K562 (cell line): ENCODE measurements around the gene AGBL1. TPM values are rescaled to one million over a fixed set of nuclear protein-coding genes. Genes with fewer than 3 reads are reported as not detected.

ENCODE experiments used
- ATAC-seq: fragments of 200-7000 bp; cut with Tn5 transposase; 3 replicates; pipeline ENCODE4 v1.9.1; 2020; ENCODE audit warnings: moderate library complexity
- BruUV-seq: library from RNA; stranded (reverse); fragments of 400-500 nt; replicated peaks from 2 replicates; lab custom pipeline; 2021; lab: Mats Ljungman, UMichigan
- CTCF ChIA-PET: fragments of 300-600 bp; formaldehyde crosslinking; extraction: SDS; loops from one replicate; lab custom pipeline; 2021; ENCODE audit warnings: low intra/inter-chr PET ratio; lab: Yijun Ruan, JAX
- POLR2A ChIA-PET: fragments of 300-600, 350-650 bp; sonication (Branson Sonifier 250); formaldehyde crosslinking; extraction: SDS; loops from one replicate; lab custom pipeline; 2021; ENCODE audit warnings: antibody characterized with exemption, inconsistent platforms; lab: Yijun Ruan, JAX
- DNase-seq, 4 experiments: peaks; one replicate each; pipeline versions ENCODE4 v3.0.0 to v3.0.0-alpha.2; 2011 to 2018; ENCODE audit warnings: low spot score in 3 of 4, mixed read lengths in 3 of 4; ENCODE audit errors: extremely low read depth in 1 of 4
- FAIRE-seq: peaks from 2 replicates; lab custom pipeline; 2011; peaks lifted over from hg19 to GRCh38; lab: Jason Lieb, UNC
- H2AFZ ChIP-seq: 2 replicates; pipeline ENCODE4 v1.6.0; 2011; ENCODE audit warnings: low read depth, low read length, control low read depth, inconsistent platforms
- H3K27ac ChIP-seq: fragments of 200-600 bp; 3 replicates; pipeline ENCODE4 v1.8.0; 2011; ENCODE audit warnings: low read depth, mild to moderate bottlenecking, control low read depth, inconsistent platforms, low read length, moderate library complexity, mixed read lengths; ENCODE audit errors: extremely low read depth
- H3K27me3 ChIP-seq, 2 experiments: fragments of 300-600 bp in 1 of 2; 2 replicates in 1 of 2; 3 replicates in 1 of 2; pipeline versions ENCODE4 v1.6.0 to v1.8.0; 2011; ENCODE audit warnings: inconsistent platforms in 2 of 2, low read length in 2 of 2, mild to moderate bottlenecking in 1 of 2, mixed read lengths in 1 of 2, moderate library complexity in 1 of 2; ENCODE audit not compliant: control insufficient read depth in 2 of 2, insufficient read depth in 2 of 2
- H3K36me3 ChIP-seq: fragments of 300-600 bp; 3 replicates; pipeline ENCODE4 v1.8.0; 2011; ENCODE audit warnings: mild to moderate bottlenecking, low read length, inconsistent platforms; ENCODE audit not compliant: control insufficient read depth, insufficient read depth
- H3K4me1 ChIP-seq, 2 experiments: fragments of 200-600 bp in 1 of 2; replicated peaks in 1 of 2; 2 replicates in 1 of 2; 3 replicates in 1 of 2; pipeline versions ENCODE4 v1.5.1 to v1.8.0; 2011; ENCODE audit warnings: inconsistent platforms in 2 of 2, low read length in 2 of 2, mild to moderate bottlenecking in 1 of 2, mixed read lengths in 1 of 2, moderate library complexity in 1 of 2; ENCODE audit not compliant: control insufficient read depth in 2 of 2, insufficient read depth in 2 of 2
- H3K4me2 ChIP-seq: 2 replicates; pipeline ENCODE4 v1.6.1; 2011; ENCODE audit warnings: low read length, control low read depth, inconsistent platforms, mixed read lengths; ENCODE audit not compliant: insufficient read depth
- H3K4me3 ChIP-seq: fragments of 200-600 bp; sonication (generic), shearing (Covaris generic); 2 replicates; pipeline ENCODE4 v1.5.1; 2016; ENCODE audit warnings: control low read depth, inconsistent platforms
- H3K79me2 ChIP-seq: fragments of 200-600 bp; 3 replicates; pipeline ENCODE4 v1.8.0; 2011; ENCODE audit warnings: low read length, inconsistent platforms; ENCODE audit not compliant: control insufficient read depth, insufficient read depth
- H3K9ac ChIP-seq, 2 experiments: 2 replicates each; pipeline versions ENCODE4 v1.6.0 to v1.6.1; 2011; ENCODE audit warnings: low read depth in 2 of 2, low read length in 2 of 2, control low read depth in 1 of 2, inconsistent platforms in 1 of 2, mild to moderate bottlenecking in 1 of 2, mixed read lengths in 1 of 2; ENCODE audit not compliant: insufficient read depth in 1 of 2
- H3K9me1 ChIP-seq: one replicate; pipeline ENCODE4 v1.6.0; 2011; ENCODE audit warnings: inconsistent platforms, mild to moderate bottlenecking, low read length, moderate library complexity; ENCODE audit not compliant: control insufficient read depth, insufficient read depth
- H3K9me3 ChIP-seq: replicated peaks from 2 replicates; pipeline ENCODE4 v1.5.1; 2011; ENCODE audit warnings: low read depth, low read length, inconsistent platforms; ENCODE audit not compliant: control insufficient read depth, insufficient read depth
- H4K20me1 ChIP-seq: replicated peaks from 2 replicates; pipeline ENCODE4 v1.6.1; 2011; ENCODE audit warnings: low read length, inconsistent platforms, mixed read lengths; ENCODE audit not compliant: control insufficient read depth, insufficient read depth
- ARID3B ChIP-seq: fragments of 250-450 bp; sonication (Bioruptor Pico); IDR thresholded peaks from 2 replicates; pipeline ENCODE4 v1.4.0; 2020; ENCODE audit warnings: borderline replicate concordance
- CBX8 ChIP-seq: fragments of 200-600 bp; sonication (generic); IDR thresholded peaks from 2 replicates; pipeline ENCODE4 v1.6.1; 2012; ENCODE audit warnings: borderline replicate concordance, mixed run types, low read depth, mild to moderate bottlenecking, moderate library complexity, mixed read lengths, low read length, control low read depth, inconsistent platforms; ENCODE audit not compliant: poor library complexity, severe bottlenecking; ENCODE audit errors: extremely low read depth
- ESRRA ChIP-seq: fragments of 450-650 bp; IDR thresholded peaks from 2 replicates; pipeline ENCODE4 v1.6.1; 2014; ENCODE audit warnings: low read depth, mild to moderate bottlenecking, moderate library complexity, borderline replicate concordance
- GABPA ChIP-seq: fragments of 200-800 bp; sonication (Bioruptor generic); conservative IDR thresholded peaks from 2 replicates; pipeline ENCODE4 v1.6.1; 2016; ENCODE audit warnings: low read depth, missing genetic modification characterization, missing compliant biosample characterization
- HNRNPL ChIP-seq: fragments of 200-400 bp; formaldehyde crosslinking; IDR thresholded peaks from 2 replicates; pipeline ENCODE4 v1.6.1; 2017; ENCODE audit warnings: low read depth, mild to moderate bottlenecking, low read length
- HNRNPLL ChIP-seq: fragments of 200-400 bp; formaldehyde crosslinking; IDR thresholded peaks from 2 replicates; pipeline ENCODE4 v1.6.1; 2017; ENCODE audit warnings: low read length, low read depth, mild to moderate bottlenecking; ENCODE audit not compliant: poor library complexity, severe bottlenecking
- HNRNPUL1 ChIP-seq: fragments of 200-400 bp; formaldehyde crosslinking; IDR thresholded peaks from 2 replicates; pipeline ENCODE4 v1.6.1; 2017; ENCODE audit warnings: low read length
- IRF2 ChIP-seq: sonication (generic); formaldehyde crosslinking; IDR thresholded peaks from 2 replicates; pipeline ENCODE4 v1.8.1; 2022; ENCODE audit warnings: mild to moderate bottlenecking, missing genetic modification reagents
- NR2F6 ChIP-seq: fragments of 450-650 bp; formaldehyde crosslinking; IDR thresholded peaks from 2 replicates; pipeline ENCODE4 v1.4.0; 2020; ENCODE audit warnings: mild to moderate bottlenecking
- POLR3G ChIP-seq: IDR thresholded peaks from 2 replicates; pipeline ENCODE4 v1.6.1; 2011; ENCODE audit not compliant: insufficient read length, insufficient replicate concordance; ENCODE audit errors: extremely low read depth
- RAD21 ChIP-seq, 2 experiments: fragments of 250-450 bp in 1 of 2; fragments of 450-650 bp in 1 of 2; sonication (Bioruptor Pico) in 1 of 2; formaldehyde crosslinking in 1 of 2; IDR thresholded peaks in 1 of 2; conservative IDR thresholded peaks in 1 of 2; 2 replicates each; pipeline versions ENCODE4 v1.4.0 to v1.8.0; 2020 to 2022; ENCODE audit warnings: mild to moderate bottlenecking in 2 of 2, moderate library complexity in 1 of 2
- ZKSCAN8 ChIP-seq: fragments of 200-800 bp; sonication (Bioruptor generic); IDR thresholded peaks from 2 replicates; pipeline ENCODE4 v1.6.1; 2016; ENCODE audit warnings: missing genetic modification characterization, missing compliant biosample characterization
- ZNF354B ChIP-seq: fragments of 250-450 bp; sonication (Bioruptor Pico); IDR thresholded peaks from 2 replicates; pipeline ENCODE4 v1.4.0; 2020
- ZNF41 ChIP-seq: fragments of 250-450 bp; sonication (Bioruptor Pico); conservative IDR thresholded peaks from 2 replicates; pipeline ENCODE4 v1.4.0; 2020; ENCODE audit warnings: mild to moderate bottlenecking
- WGBS: fragments of 100-300 bp; shearing (Covaris generic); methylation state at CpG from one replicate; pipeline ENCODE4 v1.1.6; 2016; ENCODE audit warnings: low coverage, mixed read lengths; ENCODE audit not compliant: insufficient coverage; ENCODE audit errors: missing lambda C conversion rate; 5-methylcytosine and 5-hydroxymethylcytosine counted together
- in situ Hi-C: fragments of 300-500 bp; cut with MboI; formaldehyde crosslinking; loops from 4 replicates; pipeline ENCODE4 v1.15.0; 2018; ENCODE audit warnings: inconsistent platforms, mixed read lengths
- intact Hi-C: fragments of 100-400 bp; cut with micrococcal nuclease; formaldehyde crosslinking; loops from 2 replicates; pipeline ENCODE4 v1.14.2; 2022
- polyA plus RNA-seq, 8 experiments: library from polyadenylated mRNA; depleted of rRNA in 4 of 8; stranded (reverse) in 5 of 8; unstranded in 3 of 8; fragments of >200 nt; fragmentation: Nextera tagmentation in 2 of 8; fragmentation: Illumina TruSeq in 1 of 8; extraction: Ambion mirVana in 2 of 8; extraction: Trizol in 1 of 8; gene quantifications; 2 replicates each; pipeline versions ENCODE4 v1.2.1 to v1.2.3, GENCODE V29; 2011 to 2014; ENCODE audit warnings: inconsistent platforms in 1 of 8, missing spikeins in 1 of 8
- total RNA-seq, 7 experiments: library from RNA; depleted of rRNA in 6 of 7; stranded (reverse); fragments of >200 nt in 6 of 7; fragmentation: Illumina TruSeq in 2 of 7; extraction: Trizol in 2 of 7; gene quantifications; 2 replicates each; pipeline versions ENCODE4 v1.2.1 to v1.2.3, GENCODE V29; 2011 to 2021; ENCODE audit warnings: low replicate concordance in 1 of 7
- TF ChIP-seq, protein P1 (sequence below): sonication (generic); formaldehyde crosslinking; IDR thresholded peaks from 2 replicates; pipeline ENCODE4 v1.8.1; 2023; ENCODE audit warnings: mild to moderate bottlenecking, missing genetic modification reagents
- TF ChIP-seq, protein P2 (sequence below): fragments of 450-650 bp; IDR thresholded peaks from 2 replicates; pipeline ENCODE4 v1.6.1; 2016; ENCODE audit warnings: missing biosample characterization, missing genetic modification characterization

AGBL1 gene
- total and polyA plus RNA-seq, 9 of the 15 experiments (the other 6 are each of a cell fraction or from before 2014, with no cell fraction given), result not detected

DNA sequence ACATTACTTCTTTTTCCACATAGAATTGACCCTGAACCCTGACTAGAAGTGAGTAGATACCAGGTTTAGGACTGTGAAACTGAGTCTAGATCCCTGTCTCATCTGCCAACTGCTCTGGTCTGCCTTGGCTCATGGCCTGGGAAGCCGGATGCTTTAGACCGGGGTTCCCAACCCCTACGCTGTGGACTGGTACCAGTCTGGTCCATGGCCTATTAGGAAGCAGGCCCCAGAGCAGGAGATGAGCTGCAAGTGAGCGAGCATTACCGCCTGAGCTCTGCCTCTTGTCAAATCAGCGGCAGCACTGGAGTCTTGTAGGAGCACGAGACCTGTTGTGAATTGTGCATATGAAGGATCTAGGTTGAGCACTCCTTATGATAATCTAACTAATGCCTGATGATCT is 734.2 kb downstream of the AGBL1 start:
- no peak overlapping the region for H3K9ac ChIP-seq
- no peak overlapping the region for H3K4me3 ChIP-seq
- H3K4me2 ChIP-seq, result no peak overlapping the region
- WGBS, result 0% methylated on average over 7 of the region's 7 CpGs
- FAIRE-seq (no peak), DNase-seq (no peak), ATAC-seq (no peak)
- H3K36me3 ChIP-seq, result no peaks in the 10 kb centered on the region
- intact Hi-C loops (no loop called here), in situ Hi-C loops (no loop called here)
- H3K79me2 ChIP-seq, result no peaks in the 10 kb centered on the region
- no peak for TF ChIP-seq GABPA
- TF ChIP-seq HNRNPLL, result no peak
- TF ChIP-seq ESRRA, result no peak
- TF ChIP-seq IRF2 (CRISPR knock-in tag), result no peak
- TF ChIP-seq ZKSCAN8, result no peak
- TF ChIP-seq CBX8, result no peak
- no peak for TF ChIP-seq ZNF354B (CRISPR knock-in tag)
- TF ChIP-seq, protein P1, sequence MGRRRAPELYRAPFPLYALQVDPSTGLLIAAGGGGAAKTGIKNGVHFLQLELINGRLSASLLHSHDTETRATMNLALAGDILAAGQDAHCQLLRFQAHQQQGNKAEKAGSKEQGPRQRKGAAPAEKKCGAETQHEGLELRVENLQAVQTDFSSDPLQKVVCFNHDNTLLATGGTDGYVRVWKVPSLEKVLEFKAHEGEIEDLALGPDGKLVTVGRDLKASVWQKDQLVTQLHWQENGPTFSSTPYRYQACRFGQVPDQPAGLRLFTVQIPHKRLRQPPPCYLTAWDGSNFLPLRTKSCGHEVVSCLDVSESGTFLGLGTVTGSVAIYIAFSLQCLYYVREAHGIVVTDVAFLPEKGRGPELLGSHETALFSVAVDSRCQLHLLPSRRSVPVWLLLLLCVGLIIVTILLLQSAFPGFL (CRISPR knock-in tag), result no peak
- no peak for TF ChIP-seq ZNF41 (CRISPR knock-in tag)
- TF ChIP-seq POLR3G, result no peak
- TF ChIP-seq, protein P2, sequence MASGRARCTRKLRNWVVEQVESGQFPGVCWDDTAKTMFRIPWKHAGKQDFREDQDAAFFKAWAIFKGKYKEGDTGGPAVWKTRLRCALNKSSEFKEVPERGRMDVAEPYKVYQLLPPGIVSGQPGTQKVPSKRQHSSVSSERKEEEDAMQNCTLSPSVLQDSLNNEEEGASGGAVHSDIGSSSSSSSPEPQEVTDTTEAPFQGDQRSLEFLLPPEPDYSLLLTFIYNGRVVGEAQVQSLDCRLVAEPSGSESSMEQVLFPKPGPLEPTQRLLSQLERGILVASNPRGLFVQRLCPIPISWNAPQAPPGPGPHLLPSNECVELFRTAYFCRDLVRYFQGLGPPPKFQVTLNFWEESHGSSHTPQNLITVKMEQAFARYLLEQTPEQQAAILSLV (tag), result no peak
- no peak for TF ChIP-seq HNRNPUL1
- no peak for TF ChIP-seq ARID3B (CRISPR knock-in tag)
- no peak for TF ChIP-seq HNRNPL
- no peak for TF ChIP-seq NR2F6
- no peak for TF ChIP-seq RAD21 (CRISPR knock-in tag; conservative IDR thresholded peaks at IDR 0.05 in 1 of 2, IDR thresholded peaks at IDR 0.05 in 1 of 2)
- H3K9me3 ChIP-seq, result no peaks in the 10 kb centered on the region; the same call in 1 of the 2 replicates
- CTCF ChIA-PET, result no interaction called here
- H3K27me3 ChIP-seq, result no peaks in the 10 kb centered on the region
- no peaks in the 10 kb centered on the region for H3K4me1 ChIP-seq
- H3K9me1 ChIP-seq, result no peaks in the 10 kb centered on the region
- no TSS peak for BruUV-seq
- no peak overlapping the region for H3K27ac ChIP-seq
- H4K20me1 ChIP-seq, result no peaks in the 10 kb centered on the region
- POLR2A ChIA-PET, result no interaction called here
- no peak overlapping the region for H2AFZ ChIP-seq
